22Rv1 (cell line): ENCODE data around the gene LPO.

Experiments
- H3K27ac ChIP-seq: fragments of 450-650 bp; 2 replicates; pipeline ENCODE4 v1.5.1; 2017
- CTCF ChIP-seq: fragments of 450-650 bp; IDR thresholded peaks from 2 replicates; pipeline ENCODE4 v1.5.1; 2017; ENCODE audit warnings: mild to moderate bottlenecking
- ZFX ChIP-seq: fragments of 450-650 bp; IDR thresholded peaks from 2 replicates; pipeline ENCODE4 v1.6.1; 2017; ENCODE audit warnings: antibody characterized with exemption, borderline replicate concordance

LPO gene

GRCh38 chr17:58311429-58311894, 73.1 kb downstream of the LPO start:
- H3K27ac ChIP-seq, result no peak overlapping the region
- TF ChIP-seq CTCF (no peak), ZFX (no peak)

- no peak overlapping the region for H3K27ac ChIP-seq
- no peak for TF ChIP-seq CTCF
- no peak for TF ChIP-seq ZFX
Measured at GRCh38 chr17:58312021-58312630, 73.7 kb downstream of the LPO start.

- TF ChIP-seq ZFX, result no peak
- TF ChIP-seq CTCF, result no peak
- H3K27ac ChIP-seq, result no peak overlapping the region
Measured at GRCh38 chr17:58312829-58313228, 74.4 kb downstream of the LPO start.

GRCh38 chr17:58313815-58314705, 75.7 kb downstream of the LPO start:
- TF ChIP-seq ZFX (no peak), CTCF (no peak)
- H3K27ac ChIP-seq, result no peak overlapping the region

- H3K27ac ChIP-seq, result no peak overlapping the region
Measured at GRCh38 chr17:58314706-58315015, 76.3 kb downstream of the LPO start.

GRCh38 chr17:58315281-58315711, 76.9 kb downstream of the LPO start:
- no peak for TF ChIP-seq ZFX
- no peak for TF ChIP-seq CTCF
- no peak overlapping the region for H3K27ac ChIP-seq

More at GRCh38 chr17:58314706-58315015, 76.3 kb downstream of the LPO start:
- TF ChIP-seq ZFX, result no peak
- no peak for TF ChIP-seq CTCF

GRCh38 chr17:58315750-58316149, 77.4 kb downstream of the LPO start:
- TF ChIP-seq CTCF, result no peak
- TF ChIP-seq ZFX, result no peak
- H3K27ac ChIP-seq, result no peak overlapping the region
